ENCODE data around the gene ST3GAL4. TPM values are rescaled to one million over a fixed set of nuclear protein-coding genes. Genes with fewer than 3 reads are reported as not detected.
"Not testable (repeated sequence)": the region's sequence is repeated elsewhere in the genome, so short reads cannot be mapped to it uniquely, and the experiment has no call there.

The ST3GAL4 gene
- total and polyA plus RNA-seq, 9 of the 15 experiments (the other 6 are each of a cell fraction or from before 2014, with no cell fraction given), result 0.27 to 22.9 (median 10.5) TPM

DNA sequence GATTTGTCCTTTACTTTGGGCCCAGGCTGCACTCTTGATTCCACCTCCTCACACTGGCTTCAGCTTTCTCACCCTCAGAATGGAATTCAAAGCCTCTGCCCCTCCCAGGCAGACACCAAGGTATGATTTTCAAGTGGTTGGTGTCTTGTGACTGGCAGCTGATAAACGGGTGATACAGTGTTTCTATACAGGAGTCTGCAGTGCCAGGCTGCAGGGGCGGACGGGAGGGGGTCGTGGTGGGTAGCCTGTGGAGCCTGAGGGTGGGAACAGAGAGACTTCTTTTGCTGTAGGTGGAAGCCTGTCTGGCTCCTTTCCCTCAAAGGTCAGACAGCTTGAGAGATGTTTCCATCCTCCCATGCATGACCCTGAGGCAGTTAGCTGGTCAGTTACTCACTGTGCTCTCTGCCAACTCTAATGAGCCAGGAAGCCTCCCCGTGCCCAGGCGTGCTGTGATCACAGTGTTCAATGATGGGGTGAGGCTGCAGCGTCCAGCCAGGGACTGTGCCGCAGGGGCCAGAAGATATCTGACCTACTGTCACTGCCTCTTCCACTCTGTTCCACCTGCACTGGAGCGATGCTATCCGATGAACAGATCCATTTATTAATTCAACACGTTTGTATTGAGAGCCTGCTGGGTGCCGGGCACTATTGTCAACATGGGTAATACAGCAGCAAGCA, 18.0 kb downstream of the ST3GAL4 start:
- H3K4me1 ChIP-seq (replicated peaks in 1 of 2; ENCODE audit: control insufficient read depth in 2 of 2, insufficient read depth in 2 of 2, low read length in 2 of 2); FAIRE-seq; H3K27me3 ChIP-seq (ENCODE audit: control insufficient read depth in 2 of 2, insufficient read depth in 2 of 2, low read length in 2 of 2); POLR2A ChIA-PET; H3K36me3 ChIP-seq (ENCODE audit: control insufficient read depth, insufficient read depth, low read length); H3K9me3 ChIP-seq (replicated peaks; ENCODE audit: control insufficient read depth, insufficient read depth, low read depth, low read length); BruUV-seq (replicated peaks); intact Hi-C loops (cut with micrococcal nuclease); H2AFZ ChIP-seq (ENCODE audit: low read depth, low read length); H3K27ac ChIP-seq (ENCODE audit: extremely low read depth, low read depth, low read length); H4K20me1 ChIP-seq (replicated peaks; ENCODE audit: control insufficient read depth, insufficient read depth, low read length); H3K9me1 ChIP-seq (ENCODE audit: control insufficient read depth, insufficient read depth, low read length); CTCF ChIA-PET (ENCODE audit: low intra/inter-chr PET ratio); H3K4me2 ChIP-seq (ENCODE audit: insufficient read depth, low read length); H3K9ac ChIP-seq (ENCODE audit: insufficient read depth in 1 of 2, low read depth in 2 of 2, low read length in 2 of 2); H3K4me3 ChIP-seq; H3K79me2 ChIP-seq (ENCODE audit: control insufficient read depth, insufficient read depth, low read length); DNase-seq (ENCODE audit: extremely low read depth in 1 of 4, low spot score in 3 of 4); in situ Hi-C loops (cut with MboI); ATAC-seq: not testable (repeated sequence)
- 37% methylated on average over 9 of the region's 12 CpGs for WGBS (ENCODE audit: insufficient coverage, low coverage, missing lambda C conversion rate)

- H3K79me2 ChIP-seq (ENCODE audit: control insufficient read depth, insufficient read depth, low read length); CTCF ChIA-PET (ENCODE audit: low intra/inter-chr PET ratio); BruUV-seq (replicated peaks): not testable (repeated sequence)
These were observed 19.2 kb downstream of the ST3GAL4 start for GRCh38 chr11:126374562-126375300.

More at GRCh38 chr11:126374562-126375300, 19.2 kb downstream of the ST3GAL4 start:
- H2AFZ ChIP-seq (ENCODE audit: low read depth, low read length); H3K9ac ChIP-seq (ENCODE audit: insufficient read depth in 1 of 2, low read depth in 2 of 2, low read length in 2 of 2); H3K27ac ChIP-seq (ENCODE audit: extremely low read depth, low read depth, low read length); H4K20me1 ChIP-seq (replicated peaks; ENCODE audit: control insufficient read depth, insufficient read depth, low read length); FAIRE-seq; in situ Hi-C loops (cut with MboI); H3K27me3 ChIP-seq (ENCODE audit: control insufficient read depth in 2 of 2, insufficient read depth in 2 of 2, low read length in 2 of 2); H3K4me1 ChIP-seq (replicated peaks in 1 of 2; ENCODE audit: control insufficient read depth in 2 of 2, insufficient read depth in 2 of 2, low read length in 2 of 2); DNase-seq (ENCODE audit: extremely low read depth in 1 of 4, low spot score in 3 of 4); H3K4me2 ChIP-seq (ENCODE audit: insufficient read depth, low read length); H3K36me3 ChIP-seq (ENCODE audit: control insufficient read depth, insufficient read depth, low read length); POLR2A ChIA-PET; H3K9me1 ChIP-seq (ENCODE audit: control insufficient read depth, insufficient read depth, low read length); ATAC-seq; intact Hi-C loops (cut with micrococcal nuclease); H3K9me3 ChIP-seq (replicated peaks; ENCODE audit: control insufficient read depth, insufficient read depth, low read depth, low read length); H3K4me3 ChIP-seq: not testable (repeated sequence)
- 68% methylated on average over 16 of the region's 28 CpGs for WGBS (ENCODE audit: insufficient coverage, low coverage, missing lambda C conversion rate)

All from K562 (cell line).